Pulmonary artery endothelial cell (primary cell): Measurements from ENCODE around the gene RASA3. TPM values are rescaled to one million over a fixed set of nuclear protein-coding genes. Genes with fewer than 3 reads are reported as not detected.
"Not testable (repeated sequence)": the region's sequence is repeated elsewhere in the genome, so short reads cannot be mapped to it uniquely, and the experiment has no call there.

Experiments used
- DNase-seq: peaks from one replicate; pipeline ENCODE4 v3.0.0-alpha.2; 2011; ENCODE audit warnings: low read depth, low spot score
- total RNA-seq: library from RNA; depleted of rRNA; stranded (reverse); fragments of >200 nt; gene quantifications from 2 replicates; pipeline ENCODE4 v1.2.3, GENCODE V29; 2014

RASA3 gene
- total RNA-seq, 1 donor from 2014 or later = 41.5 TPM

GRCh38 chr13:114115191-114115671 lies 17.2 kb downstream of the RASA3 start:
- DNase-seq = peak; percentile 57

DNA sequence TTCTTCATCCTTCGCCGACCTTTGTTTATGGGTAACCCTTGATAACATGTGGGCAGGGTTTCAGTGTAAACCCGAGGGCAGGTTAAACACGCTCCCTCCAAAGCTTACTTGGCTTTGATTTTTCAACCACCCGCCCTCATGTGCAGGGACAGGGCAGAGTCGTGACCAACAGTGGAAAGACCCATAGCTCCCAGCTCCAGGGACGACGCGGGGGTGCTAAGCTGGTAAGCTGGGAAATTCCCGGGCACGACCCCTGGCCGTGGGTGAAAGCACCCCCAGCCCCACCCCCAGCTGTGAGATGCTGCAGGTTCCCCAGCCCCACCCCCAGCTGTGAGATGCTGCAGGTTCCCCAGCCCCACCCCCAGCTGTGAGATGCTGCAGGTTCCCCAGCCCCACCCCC lies 17.8 kb downstream of the RASA3 start:
- not testable (repeated sequence) for DNase-seq

GRCh38 chr13:114114006-114114640 lies 18.3 kb downstream of the RASA3 start:
- DNase-seq = no peak

GRCh38 chr13:114113395-114113794 lies 19.0 kb downstream of the RASA3 start:
- not testable (repeated sequence) for DNase-seq

- DNase-seq = no peak
Observed at GRCh38 chr13:114112826-114113322, 19.5 kb downstream of the RASA3 start.

GRCh38 chr13:114112231-114112825 lies 20.1 kb downstream of the RASA3 start:
- no peak for DNase-seq

GRCh38 chr13:114111577-114111976 lies 20.8 kb downstream of the RASA3 start:
- no peak for DNase-seq

DNA sequence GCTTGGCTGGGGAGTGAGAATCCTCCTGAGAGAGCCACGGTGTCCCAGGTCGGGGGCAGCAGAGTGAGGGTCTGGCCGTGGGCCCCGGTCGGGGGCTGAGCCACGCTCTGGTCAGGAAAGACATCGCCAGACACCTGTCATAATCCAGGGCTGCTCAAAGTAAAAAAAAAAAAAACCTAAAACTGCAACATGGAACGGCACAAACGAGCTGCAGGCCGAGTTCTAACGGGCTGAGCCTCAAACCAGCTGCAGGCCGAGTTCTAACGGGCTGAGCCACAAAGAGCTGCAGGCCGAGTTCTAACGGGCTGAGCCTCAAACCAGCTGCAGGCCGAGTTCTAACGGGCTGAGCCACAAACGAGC lies 21.6 kb downstream of the RASA3 start:
- DNase-seq = not testable (repeated sequence)

- peak; percentile 49 for DNase-seq
Observed at GRCh38 chr13:114110091-114110829, 22.2 kb downstream of the RASA3 start.

DNA sequence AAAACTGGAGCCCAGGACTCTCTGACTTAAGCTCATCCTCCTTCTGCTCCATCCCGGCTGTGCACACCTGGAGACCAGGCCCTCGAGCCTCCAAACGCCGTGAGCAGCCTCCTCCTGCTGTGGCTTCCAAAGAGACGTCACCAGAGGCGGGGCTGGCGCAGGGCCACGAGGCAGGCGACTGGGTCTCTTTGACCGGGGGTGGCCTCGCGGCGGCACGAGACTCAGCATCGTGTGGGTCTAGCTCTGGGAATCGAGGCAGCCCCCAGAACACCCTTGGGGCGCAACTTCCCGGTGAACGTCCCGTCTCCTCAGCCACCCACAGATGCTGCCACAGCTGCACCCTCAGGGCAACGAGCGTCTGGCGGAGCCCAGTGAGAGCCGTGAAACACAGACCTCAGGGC lies 22.8 kb downstream of the RASA3 start:
- no peak for DNase-seq

DNA sequence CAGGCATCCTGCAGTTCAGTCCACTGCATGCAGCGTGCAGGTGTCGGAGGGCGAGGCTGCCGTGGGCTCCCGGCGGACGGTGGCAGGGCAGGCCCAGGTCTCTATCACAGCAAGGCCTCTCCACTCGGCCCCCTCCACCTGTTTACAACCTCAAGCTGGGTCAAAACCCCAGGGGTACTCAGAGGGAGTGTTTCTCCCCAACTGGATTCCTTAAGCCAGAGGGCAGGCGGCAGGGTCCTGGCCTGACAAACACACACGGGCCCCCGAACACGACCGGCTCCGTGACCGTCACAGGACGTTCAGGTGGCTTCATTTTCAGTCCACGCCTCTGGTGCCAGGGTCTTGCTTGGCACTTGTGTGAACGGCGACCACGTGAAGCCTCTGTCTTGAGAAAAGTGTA lies 23.5 kb downstream of the RASA3 start:
- DNase-seq = no peak

GRCh38 chr13:114108141-114108761 lies 24.2 kb downstream of the RASA3 start:
- no peak for DNase-seq

- DNase-seq = no peak
Observed at GRCh38 chr13:114107686-114108081, 24.7 kb downstream of the RASA3 start.

DNA sequence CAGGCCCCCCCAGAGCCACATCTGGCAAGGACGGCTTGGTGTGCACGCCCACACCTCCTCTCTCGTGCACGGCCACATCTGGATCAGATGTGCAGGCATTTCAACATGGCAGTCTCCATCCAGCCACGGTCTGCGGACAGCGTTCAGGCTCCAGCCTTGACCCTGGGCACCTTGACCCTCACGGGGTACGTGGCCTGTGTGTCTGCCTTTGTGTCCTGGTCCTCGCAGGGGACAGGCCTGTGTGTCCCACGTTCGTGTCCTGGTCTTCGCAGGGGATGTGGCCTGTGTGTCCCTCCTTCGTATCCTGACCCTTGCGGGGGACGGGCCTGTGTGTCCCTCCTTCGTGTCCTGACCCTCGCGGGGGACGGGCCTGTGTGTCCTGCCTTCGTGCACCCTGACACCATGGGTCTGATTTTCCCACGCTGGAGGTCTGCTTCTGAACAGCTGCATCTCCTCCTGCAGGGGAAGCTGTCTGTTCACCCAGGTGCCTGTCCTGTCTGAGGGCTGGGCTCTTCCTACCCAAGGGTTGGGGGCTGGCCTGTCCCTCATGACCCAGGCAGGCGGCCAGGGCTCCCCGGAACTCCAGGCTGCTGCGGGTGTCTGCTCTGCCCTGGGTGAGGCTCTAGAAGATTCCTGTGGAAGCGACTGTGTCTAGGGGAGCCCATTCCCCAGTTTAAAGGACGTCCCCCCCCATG lies 25.3 kb downstream of the RASA3 start:
- no peak for DNase-seq

DNA sequence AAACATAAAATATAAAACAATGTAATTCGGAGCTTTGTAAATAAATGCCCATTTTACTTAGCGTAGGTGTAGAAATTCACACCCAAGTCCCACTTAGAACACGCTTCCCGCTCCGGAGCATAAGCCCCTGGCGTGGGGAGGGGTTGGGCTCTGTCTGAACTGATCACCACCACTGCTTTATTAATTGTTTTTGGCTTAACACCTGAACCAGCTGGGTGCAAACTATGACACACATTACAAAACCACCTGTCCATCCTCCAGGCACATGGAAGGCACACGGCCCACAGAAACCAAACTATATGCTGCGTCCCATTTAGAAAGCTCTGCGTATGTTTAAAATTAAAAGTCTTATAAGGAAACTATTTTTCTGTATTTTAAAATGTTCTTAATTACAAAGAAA lies 25.9 kb downstream of the RASA3 start:
- no peak for DNase-seq

DNA sequence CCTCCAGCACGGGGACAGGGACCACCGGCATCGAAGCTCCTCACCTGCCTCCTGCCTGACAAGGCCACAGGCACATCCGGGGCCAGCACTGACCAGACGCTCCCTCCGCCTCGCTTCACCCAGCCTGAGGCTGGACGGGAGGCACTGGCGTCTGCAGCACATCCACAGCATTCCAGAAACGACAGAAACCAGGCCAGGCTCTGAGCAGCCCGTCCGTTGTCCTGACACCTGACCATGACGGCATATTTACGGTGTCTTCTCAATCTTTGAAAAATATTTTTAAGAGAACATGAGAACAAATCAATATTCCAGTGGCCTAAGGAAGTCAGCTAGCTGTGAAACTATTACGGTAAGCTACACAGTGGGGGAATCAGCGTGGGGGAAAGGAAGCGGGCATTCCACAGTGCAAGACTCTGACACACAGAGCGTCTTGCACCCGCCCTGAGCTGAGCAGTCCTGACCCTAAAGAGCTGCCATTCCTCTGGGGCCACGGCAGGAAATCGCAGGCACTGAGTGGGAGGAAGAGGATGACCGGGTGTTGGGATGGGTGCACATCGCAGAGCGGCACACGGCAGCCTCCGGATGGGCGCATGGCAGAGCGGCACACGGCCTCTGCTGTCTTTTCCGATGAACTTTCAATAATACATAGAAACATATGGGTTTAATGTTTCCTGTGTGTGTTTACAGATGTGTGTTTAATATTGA lies 26.8 kb downstream of the RASA3 start:
- no peak for DNase-seq

DNA sequence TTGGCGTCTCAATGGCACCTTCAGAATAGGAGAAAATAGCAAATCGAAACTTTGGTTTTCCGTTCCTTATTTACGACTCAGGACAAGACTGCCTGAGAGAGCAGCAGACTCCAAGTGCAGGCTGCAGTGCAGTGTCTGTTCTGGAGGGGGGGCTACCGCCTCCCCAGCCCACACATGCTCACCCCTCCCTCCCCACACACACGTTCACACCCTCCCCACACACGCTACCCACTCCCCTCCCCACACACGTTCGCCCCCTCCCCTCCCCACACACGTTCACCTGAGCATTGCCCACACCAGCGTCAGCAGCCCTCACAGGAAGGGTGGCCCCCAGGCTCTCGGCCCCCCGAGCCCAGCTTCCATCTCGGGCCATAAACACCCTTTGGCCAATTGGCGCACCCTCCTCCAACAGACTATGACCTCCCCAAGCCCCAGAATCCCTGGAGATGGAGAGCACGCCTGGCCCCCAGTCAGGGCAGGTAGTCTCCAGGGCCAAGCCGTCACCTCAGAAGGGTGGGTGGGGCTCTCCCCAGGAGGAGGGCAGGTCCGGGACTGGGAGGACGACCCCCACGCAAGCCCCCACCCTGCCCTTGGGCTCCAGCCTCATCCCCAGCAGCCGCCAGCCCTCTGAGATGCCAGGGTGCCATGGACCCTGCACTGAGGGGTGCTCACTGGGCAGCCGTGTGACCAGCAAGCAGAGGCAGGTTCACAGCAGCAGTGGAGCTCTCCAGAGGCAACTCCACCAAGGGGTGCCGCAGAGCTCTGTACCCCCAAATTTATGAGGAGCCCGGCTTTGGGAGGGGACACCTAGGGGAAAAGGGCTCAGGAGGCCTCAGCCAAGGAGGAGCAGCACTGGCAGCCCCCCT lies 27.5 kb downstream of the RASA3 start:
- no peak for DNase-seq

GRCh38 chr13:114103801-114104654 lies 28.4 kb downstream of the RASA3 start:
- no peak for DNase-seq

GRCh38 chr13:114103289-114103621 lies 29.2 kb downstream of the RASA3 start:
- not testable (repeated sequence) for DNase-seq
